Forelimb muscle (tissue), 1 donor: ENCODE data around the gene SKAP1. TPM values are rescaled to one million over a fixed set of nuclear protein-coding genes. Genes with fewer than 3 reads are reported as not detected.

Source experiments
- DNase-seq: peaks from one replicate; pipeline ENCODE4 v3.0.0-alpha.2; 2013; ENCODE audit warnings: low read depth
- polyA plus RNA-seq: library from polyadenylated mRNA; unstranded; fragments of 120-200 nt; gene quantifications from one replicate; pipeline ENCODE4 v1.2.1, GENCODE V29; 2013; ENCODE audit not compliant: insufficient read length

The SKAP1 gene
- polyA plus RNA-seq, 1 donor, result 0.30 TPM

GRCh38 chr17:48175692-48176470 is 254.1 kb downstream of the SKAP1 start:
- no peak for DNase-seq

GRCh38 chr17:48174833-48175523 is 255.0 kb downstream of the SKAP1 start:
- no peak for DNase-seq

- DNase-seq, result no peak
These were observed 256.6 kb downstream of the SKAP1 start for GRCh38 chr17:48173191-48173984.

- no peak for DNase-seq
These were observed 260.1 kb downstream of the SKAP1 start for GRCh38 chr17:48169926-48170325.

- DNase-seq, result no peak
These were observed 266.2 kb downstream of the SKAP1 start for GRCh38 chr17:48163809-48164208.

- DNase-seq, result no peak
These were observed 267.0 kb downstream of the SKAP1 start for GRCh38 chr17:48162946-48163506.

- no peak for DNase-seq
These were observed 267.6 kb downstream of the SKAP1 start for GRCh38 chr17:48162306-48162934.

GRCh38 chr17:48161127-48161905 is 268.7 kb downstream of the SKAP1 start:
- DNase-seq, result no peak

GRCh38 chr17:48160177-48161081 is 269.6 kb downstream of the SKAP1 start:
- no peak for DNase-seq

- DNase-seq, result no peak
These were observed 270.8 kb downstream of the SKAP1 start for GRCh38 chr17:48159232-48159631.

GRCh38 chr17:48155889-48156611 is 274.0 kb downstream of the SKAP1 start:
- no peak for DNase-seq

GRCh38 chr17:48153691-48154358 is 276.2 kb downstream of the SKAP1 start:
- DNase-seq, result no peak

GRCh38 chr17:48152289-48152688 is 277.7 kb downstream of the SKAP1 start:
- no peak for DNase-seq

GRCh38 chr17:48151220-48151619 is 278.8 kb downstream of the SKAP1 start:
- no peak for DNase-seq

- DNase-seq, result no peak
These were observed 279.4 kb downstream of the SKAP1 start for GRCh38 chr17:48150597-48151001.

GRCh38 chr17:48149787-48150463 is 280.1 kb downstream of the SKAP1 start:
- DNase-seq, result no peak

GRCh38 chr17:48148854-48149786 is 280.9 kb downstream of the SKAP1 start:
- DNase-seq, result no peak
